Adrenal gland (tissue), 19 donors: ENCODE data around the gene KCNAB2. TPM values are rescaled to one million over a fixed set of nuclear protein-coding genes. Genes with fewer than 3 reads are reported as not detected.

ENCODE experiments used
- DNase-seq, 7 donors: peaks; one replicate each; pipeline ENCODE4 v3.0.0-alpha.2; 2019 to 2020
- H3K27ac ChIP-seq, 5 donors: fragments of 200-600 bp; sonication (generic) in 4 of 5; 1 replicate in 3 of 5; 2 replicates in 2 of 5; pipeline versions ENCODE4 v1.5.1 to v1.8.0; 2016 to 2020; ENCODE audit warnings: mild to moderate bottlenecking in 1 of 5
- H3K27me3 ChIP-seq: fragments of 200-600 bp; 2 replicates; pipeline ENCODE4 v1.8.0; 2021
- H3K36me3 ChIP-seq, 2 donors: fragments of 200-600 bp; replicated peaks in 1 of 2; 1 replicate in 1 of 2; 2 replicates in 1 of 2; pipeline versions ENCODE4 v1.5.1 to v1.8.0; 2018 to 2022
- H3K4me1 ChIP-seq, 2 donors: fragments of 200-600 bp; replicated peaks in 1 of 2; 1 replicate in 1 of 2; 2 replicates in 1 of 2; pipeline versions ENCODE4 v1.5.1 to v1.8.0; 2018 to 2021
- H3K4me3 ChIP-seq, 4 donors: fragments of 200-600 bp; sonication (generic) in 3 of 4; one replicate each; pipeline ENCODE4 v1.5.1; 2016 to 2018
- H3K9me3 ChIP-seq, 3 donors: fragments of 200-600 bp; sonication (generic) in 1 of 3; replicated peaks in 1 of 3; 1 replicate in 2 of 3; 2 replicates in 1 of 3; pipeline versions ENCODE4 v1.5.1 to v1.8.0; 2016 to 2021
- CTCF ChIP-seq, 6 experiments: fragments of 450-650 bp in 4 of 6; fragments of 200-600 bp in 2 of 6; sonication (generic) in 1 of 6; IDR thresholded peaks; 1 replicate in 5 of 6; 2 replicates in 1 of 6; pipeline versions ENCODE4 v1.5.1 to v1.8.0; 2016 to 2021; ENCODE audit warnings: antibody characterized with exemption in 6 of 6, mild to moderate bottlenecking in 2 of 6, moderate library complexity in 1 of 6
- POLR2A ChIP-seq, 2 donors: fragments of 450-650 bp; IDR thresholded peaks; one replicate each; pipeline ENCODE4 v1.6.1; 2017; ENCODE audit warnings: antibody characterized with exemption in 2 of 2, mild to moderate bottlenecking in 2 of 2, moderate library complexity in 1 of 2
- WGBS, 4 donors: extraction: QIAGEN DNeasy Blood & Tissue Kit in 2 of 4; methylation state at CpG; one replicate each; pipeline versions ENCODE4 v1.1.5 to v1.1.7; 2013 to 2017; 5-methylcytosine and 5-hydroxymethylcytosine counted together
- intact Hi-C, 2 donors: fragments of 100-400 bp; cut with DNase I; formaldehyde crosslinking; loops; one replicate each; pipeline versions ENCODE4 v1.14.1 to v1.15.0; 2022 to 2023
- long read RNA-seq, 10 donors: library from polyadenylated mRNA in 3 of 10; unstranded in 2 of 10; stranded (forward) in 1 of 10; transcript quantifications; one replicate each; pipeline ENCODE4 v2.0.0 and lab custom pipeline, GENCODE V29; 2021 to 2026
- polyA plus RNA-seq, 3 donors: library from polyadenylated mRNA; stranded (reverse); fragments of 200-250 nt in 2 of 3; fragments of 350-450 nt in 1 of 3; fragmentation: Illumina TruSeq in 1 of 3; extraction: RNeasy Lipid Tissue Mini Kit (QIAGEN cat#74804) in 1 of 3; gene quantifications; one replicate each; pipeline ENCODE4 v1.2.3, GENCODE V29; 2013 to 2014
- total RNA-seq, 9 donors: library from RNA; depleted of rRNA in 4 of 9; stranded (reverse); fragments of >200 nt in 4 of 9; fragments of 120-200 nt in 1 of 9; fragmentation: NEBNext Ultra II Directional in 1 of 9; extraction: Animal tissue kit (Norgen Biotek cat#: 25700) in 1 of 9; gene quantifications; one replicate each; pipeline versions ENCODE4 v1.1.0 to v1.2.4, GENCODE V29; 2013 to 2023
- donor health status: healthy with polysubstance abuse.
- donor health status: Bipolar disorder and iron deficiency.
- donor health status: DM: yes; HTN: yes; CAD: no.
- donor health status: DM: no; HTN: no; CAD: no.
- donor health status: DM: no; HTN: no; CAD: no.
- donor health status: DM: yes; HTN: yes; CAD: no.

The KCNAB2 gene
- total RNA-seq (10 to 100 TPM in 8 of 9 donors, 1 to 10 TPM in 1; 2.2 to 25.7 (median 17.2) TPM), polyA plus RNA-seq (10 to 100 TPM in 1 of 3 donors, 1 to 10 TPM in 2; 5.6 to 48.0 (median 8.6) TPM)
- long read RNA-seq, donor 1 = 0 reads
- long read RNA-seq, donor 2 = 0 reads
- long read RNA-seq, donor 3, partial matches to known transcripts = 0 of 1 reads
- long read RNA-seq, donor 3, other reads (novel, unspliced or antisense) = 0 of 1 reads
- long read RNA-seq, donor 4, partial matches to known transcripts = 0 of 2 reads
- long read RNA-seq, donor 4, other reads (novel, unspliced or antisense) = 2 of 2 reads
- long read RNA-seq, donor 5, full-length matches to known transcripts = 20 of 34 reads
- long read RNA-seq, donor 5, partial matches to known transcripts = 3 of 34 reads
- long read RNA-seq, donor 5, other reads (novel, unspliced or antisense) = 11 of 34 reads
- long read RNA-seq, donor 6, full-length matches to known transcripts = 1 of 4 reads
- long read RNA-seq, donor 6, partial matches to known transcripts = 0 of 4 reads
- long read RNA-seq, donor 6, other reads (novel, unspliced or antisense) = 3 of 4 reads
- long read RNA-seq, donor 7 = 0 reads
- long read RNA-seq, donor 8, full-length matches to known transcripts = 2 of 2 reads
- long read RNA-seq, donor 8, partial matches to known transcripts = 0 of 2 reads
- long read RNA-seq, donor 8, other reads (novel, unspliced or antisense) = 0 of 2 reads
- long read RNA-seq, donor 9, partial matches to known transcripts = 0 of 1 reads
- long read RNA-seq, donor 9, other reads (novel, unspliced or antisense) = 0 of 1 reads
- long read RNA-seq, donor 10 = 0 reads

GRCh38 chr1:6045561-6045960, at the start of gene KCNAB2:
KCNAB2 (plus strand) TSS chr1:6045888; CDS start chr1:6051537, 5,649 bp downstream.
- Histone ChIP-seq H3K9me3 (no peaks in the 10 kb centered on the region), H3K4me1 (no peaks in the 10 kb centered on the region), H3K27ac (no peak within 1 kb of the TSS), H3K36me3 (no peaks in the 10 kb centered on the region), H3K27me3 (no peaks in the 10 kb centered on the region), H3K4me3 (no peak within 1 kb of the TSS)
- TF ChIP-seq POLR2A (IDR thresholded peaks at IDR 0.05) = no peak
- no peak for TF ChIP-seq CTCF (IDR thresholded peaks at IDR 0.05)
- DNase-seq = no peak
- intact Hi-C loops = no loop called here
- 76 to 83% (median 78%) methylated on average over 5 to 15 of the region's 15 CpGs for WGBS, 4 donors

GRCh38 chr1:5996641-5997270, 48.9 kb upstream of the KCNAB2 start:
- no peaks in the 10 kb centered on the region for H3K36me3 ChIP-seq
- no peak for TF ChIP-seq CTCF (IDR thresholded peaks at IDR 0.05)
- TF ChIP-seq POLR2A (IDR thresholded peaks at IDR 0.05) = no peak
- no peak overlapping the region for H3K27ac ChIP-seq
- H3K27me3 ChIP-seq = no peaks in the 10 kb centered on the region
- intact Hi-C loops = no loop called here
- WGBS, 4 donors = 86 to 92% (median 91%) methylated on average over 8 to 16 of the region's 16 CpGs
- no peaks in the 10 kb centered on the region for H3K9me3 ChIP-seq
- DNase-seq = peak in 1 of 7 donors; percentile 5
- no peak overlapping the region for H3K4me3 ChIP-seq
- H3K4me1 ChIP-seq = peaks cover 6 to 10% of the 10 kb centered on the region in 2 donors

GRCh38 chr1:5997316-5997715, 48.4 kb upstream of the KCNAB2 start:
- TF ChIP-seq POLR2A (IDR thresholded peaks at IDR 0.05) = no peak
- TF ChIP-seq CTCF (IDR thresholded peaks at IDR 0.05) = no peak
- intact Hi-C loops = no loop called here
- Histone ChIP-seq H3K9me3 (no peaks in the 10 kb centered on the region), H3K4me3 (no peak overlapping the region), H3K36me3 (no peaks in the 10 kb centered on the region), H3K27ac (no peak overlapping the region), H3K4me1 (peaks cover 6 to 16% of the 10 kb centered on the region in 2 donors), H3K27me3 (no peaks in the 10 kb centered on the region)
- 72 to 79% (median 76%) methylated on average over 5 of the region's 5 CpGs for WGBS, 4 donors
- DNase-seq = peak in 1 of 7 donors; percentile 5
